ENCODE data around the gene GSPT1.
"Not testable (repeated sequence)": the region's sequence is repeated elsewhere in the genome, so short reads cannot be mapped to it uniquely, and the experiment has no call there.

GSPT1 gene

DNA sequence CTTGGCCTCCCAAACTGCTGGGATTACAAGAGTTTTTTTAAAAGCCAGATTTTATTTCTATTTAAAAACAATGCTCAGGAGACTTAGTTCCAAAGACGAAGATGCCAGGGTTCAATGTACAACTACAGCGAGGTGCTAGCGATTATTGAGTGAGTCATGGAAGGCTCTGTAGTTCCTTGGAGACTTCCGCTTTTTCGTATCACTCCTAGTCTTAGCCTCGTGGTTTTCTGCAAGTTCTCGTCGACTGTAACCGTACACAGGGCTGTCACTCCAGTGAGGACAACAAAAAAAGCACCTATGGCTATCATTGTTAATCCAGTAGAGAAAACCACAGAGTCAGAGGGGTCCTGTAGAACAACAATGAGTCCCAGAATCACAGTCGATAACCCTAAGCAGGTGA, 96.0 kb downstream of the GSPT1 start:
- Mint-ChIP-seq H3K36me3 (ENCODE audit: low read depth) (no peaks in the 10 kb centered on the region), H3K27me3 (no peaks in the 10 kb centered on the region), H3K9me3 (no peaks in the 10 kb centered on the region), H3K4me3 (no peak overlapping the region), H3K4me1 (ENCODE audit: low read depth) (no peaks in the 10 kb centered on the region), H3K27ac (no peak overlapping the region)

DNA sequence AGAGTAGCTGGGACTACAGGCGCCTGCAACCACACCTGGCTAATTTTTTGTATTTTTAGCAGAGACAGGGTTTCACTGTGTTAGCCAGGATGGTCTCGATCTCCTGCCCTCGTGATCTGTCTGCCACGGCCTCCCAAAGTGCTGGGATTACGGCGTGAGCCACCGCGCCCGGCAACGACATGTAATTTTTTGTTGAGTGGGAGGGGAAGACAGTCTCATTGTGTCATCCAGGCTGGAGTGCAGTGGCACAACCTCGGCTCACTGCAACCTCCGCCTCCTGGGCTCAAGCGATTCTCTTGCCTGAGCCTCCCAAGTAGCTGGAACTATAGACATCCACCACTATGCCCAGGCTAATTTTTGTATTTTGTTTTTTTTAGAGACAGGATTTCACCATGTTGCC, 96.8 kb downstream of the GSPT1 start:
- H3K27me3 Mint-ChIP-seq; H3K4me1 Mint-ChIP-seq (ENCODE audit: low read depth); H3K36me3 Mint-ChIP-seq (ENCODE audit: low read depth); H3K27ac Mint-ChIP-seq; H3K4me3 Mint-ChIP-seq; H3K9me3 Mint-ChIP-seq: not testable (repeated sequence)

All from stimulated activated naive CD8-positive, alpha-beta T cell treated with anti-CD3 and anti-CD28 coated beads, Interleukin-15, Interleukin-2, amounts not matched to agents 100 ng/mL and 50 ng/mL, for 24 hours (primary cell).